H1 (cell line): ENCODE measurements around the gene SNX3. TPM values are rescaled to one million over a fixed set of nuclear protein-coding genes. Genes with fewer than 3 reads are reported as not detected.

ENCODE experiments used
- CTCF ChIP-seq, 3 experiments: IDR thresholded peaks; 1 replicate in 2 of 3; 2 replicates in 1 of 3; pipeline versions ENCODE4 v1.5.1 to v1.6.1; 2011; ENCODE audit warnings: low read length in 3 of 3, mild to moderate bottlenecking in 3 of 3, inconsistent platforms in 2 of 3, low read depth in 1 of 3, moderate library complexity in 1 of 3; ENCODE audit not compliant: insufficient read depth in 1 of 3; ENCODE audit errors: control extremely low read depth in 1 of 3
- EGR1 ChIP-seq: IDR thresholded peaks from 2 replicates; pipeline ENCODE4 v1.6.1; 2011; ENCODE audit warnings: low read depth, low read length, borderline replicate concordance
- FOSL1 ChIP-seq: IDR thresholded peaks from 2 replicates; pipeline ENCODE4 v1.6.1; 2011; ENCODE audit warnings: mild to moderate bottlenecking, low read depth, low read length, moderate library complexity; ENCODE audit not compliant: insufficient read depth
- HDAC2 ChIP-seq, 2 experiments: fragments of 300-600 bp in 1 of 2; sonication (generic) in 1 of 2; IDR thresholded peaks; 2 replicates each; pipeline ENCODE4 v1.6.1; 2011 to 2012; ENCODE audit warnings: low read depth in 2 of 2, low read length in 2 of 2, mild to moderate bottlenecking in 2 of 2, moderate library complexity in 2 of 2, borderline replicate concordance in 1 of 2, inconsistent platforms in 1 of 2
- KDM4A ChIP-seq: IDR thresholded peaks from one replicate; pipeline ENCODE4 v1.7.1; 2012; ENCODE audit warnings: low read depth, mild to moderate bottlenecking, moderate library complexity, low read length, inconsistent platforms; ENCODE audit not compliant: severe bottlenecking
- POLR2AphosphoS5 ChIP-seq: IDR thresholded peaks from 2 replicates; pipeline ENCODE4 v1.6.1; 2011; ENCODE audit warnings: low read depth, low read length
- TAF1 ChIP-seq: IDR thresholded peaks from 2 replicates; pipeline ENCODE4 v1.6.1; 2011; ENCODE audit warnings: mild to moderate bottlenecking, low read depth, low read length
- polyA plus RNA-seq, 7 experiments: library from polyadenylated mRNA; depleted of rRNA in 3 of 7; stranded (reverse) in 5 of 7; unstranded in 2 of 7; fragments of >200 nt in 5 of 7; fragments of 200-250 nt in 2 of 7; gene quantifications; 1 replicate in 5 of 7; 2 replicates in 1 of 7; 4 replicates in 1 of 7; pipeline versions ENCODE4 v1.2.1 to v1.2.3, GENCODE V29; 2011 to 2013; ENCODE audit warnings: missing spikeins in 2 of 7, mixed read lengths in 2 of 7
- total RNA-seq: library from RNA; stranded (reverse); fragmentation: NEBNext Ultra II Directional; extraction: Animal tissue kit (Norgen Biotek cat#: 25700); gene quantifications from 2 replicates; pipeline ENCODE4 v1.2.1, GENCODE V29; 2021
- TF ChIP-seq, protein P1 (sequence below): IDR thresholded peaks from 2 replicates; pipeline ENCODE4 v1.6.1; 2012; ENCODE audit warnings: inconsistent platforms

Gene SNX3
- total and polyA plus RNA-seq, 2 of the 8 experiments (the other 6 are each of a cell fraction or from before 2014, with no cell fraction given): 72.5 to 150 TPM

DNA sequence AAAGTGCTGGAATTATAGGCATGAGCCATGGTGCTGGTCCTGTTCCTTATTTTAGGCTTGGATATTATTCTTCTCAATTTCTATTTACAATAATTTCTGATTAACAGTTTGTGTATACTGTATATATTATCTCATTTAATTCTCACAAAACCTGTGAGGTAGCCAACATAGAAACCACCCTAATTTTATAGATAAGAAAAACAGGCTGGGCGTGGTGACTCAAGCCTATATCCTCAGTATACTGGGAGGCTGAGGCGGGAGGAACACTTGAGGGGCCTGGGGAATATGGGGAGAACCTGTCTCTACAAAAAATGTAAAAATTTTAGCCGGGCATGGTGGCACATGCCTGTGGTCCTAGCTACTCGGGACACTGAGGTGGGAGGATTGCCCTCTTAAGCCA lies 30.3 kb upstream of the SNX3 start (continued):
- TF ChIP-seq CTCF (IDR thresholded peaks at IDR 0.05; ENCODE audit: control extremely low read depth in 1 of 3, insufficient read depth in 1 of 3, low read depth in 1 of 3, low read length in 3 of 3) (no peak), FOSL1 (no peak), HDAC2 (IDR thresholded peaks at IDR 0.05; ENCODE audit: borderline replicate concordance in 1 of 2, low read depth in 2 of 2, low read length in 2 of 2) (no peak), EGR1 (no peak), POLR2AphosphoS5 (no peak), TAF1 (no peak), KDM4A (no peak)
- TF ChIP-seq, protein P1, sequence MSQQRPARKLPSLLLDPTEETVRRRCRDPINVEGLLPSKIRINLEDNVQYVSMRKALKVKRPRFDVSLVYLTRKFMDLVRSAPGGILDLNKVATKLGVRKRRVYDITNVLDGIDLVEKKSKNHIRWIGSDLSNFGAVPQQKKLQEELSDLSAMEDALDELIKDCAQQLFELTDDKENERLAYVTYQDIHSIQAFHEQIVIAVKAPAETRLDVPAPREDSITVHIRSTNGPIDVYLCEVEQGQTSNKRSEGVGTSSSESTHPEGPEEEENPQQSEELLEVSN: no peak
